NCI-H748 treated with DMSO at 0.1 percent for 48 hours (cell line): ENCODE measurements around the gene ITM2B.

Experiments
- DNase-seq: peaks from one replicate; lab custom pipeline; 2025; lab: John Stamatoyannopoulos, UW

Gene ITM2B

GRCh38 chr13:48304143-48304876, 71.3 kb downstream of the ITM2B start:
- DNase-seq: no peak

GRCh38 chr13:48311223-48311622, 78.2 kb downstream of the ITM2B start:
- no peak for DNase-seq

GRCh38 chr13:48315969-48316650, 83.1 kb downstream of the ITM2B start:
- DNase-seq: no peak

- no peak for DNase-seq
Observed at GRCh38 chr13:48316826-48317510, 84.0 kb downstream of the ITM2B start.

- DNase-seq: no peak
Observed at GRCh38 chr13:48317511-48318376, 84.7 kb downstream of the ITM2B start.

GRCh38 chr13:48318377-48318811, 85.4 kb downstream of the ITM2B start:
- DNase-seq: no peak

GRCh38 chr13:48318821-48319511, 86.0 kb downstream of the ITM2B start:
- no peak for DNase-seq
